GM18951 (cell line): ENCODE measurements around the gene PGM5.

ENCODE experiments used
- POLR2A ChIP-seq: IDR thresholded peaks from 4 replicates; pipeline ENCODE4 v1.6.1; 2011; ENCODE audit warnings: mild to moderate bottlenecking; ENCODE audit not compliant: insufficient read length, insufficient read depth; ENCODE audit errors: extremely low read depth
- in situ Hi-C: fragments of 300-500 bp; cut with MboI; formaldehyde crosslinking; loops from one replicate; pipeline ENCODE4 v1.12.0; 2022; ENCODE audit warnings: low sequenced_read_pairs, mixed read lengths, inconsistent platforms; ENCODE audit not compliant: unreplicated experiment

The PGM5 gene

GRCh38 chr9:68540712-68541535, 184.5 kb downstream of the PGM5 start, which contains the start of gene TMEM252:
Gene TMEM252, minus strand, starts transcription at chr9:68540883. Its CDS starts 69 bp downstream, at chr9:68540814.
- in situ Hi-C loops, result no loop called here
- no peak for TF ChIP-seq POLR2A

GRCh38 chr9:68541568-68541967, 185.2 kb downstream of the PGM5 start:
- in situ Hi-C loops, result no loop called here
- TF ChIP-seq POLR2A, result no peak

- no peak for TF ChIP-seq POLR2A
- in situ Hi-C loops, result no loop called here
Measured at GRCh38 chr9:68545033-68545705, 188.8 kb downstream of the PGM5 start.

GRCh38 chr9:68546596-68547390, 190.4 kb downstream of the PGM5 start:
- TF ChIP-seq POLR2A, result no peak
- in situ Hi-C loops, result no loop called here

GRCh38 chr9:68547417-68547816, 191.0 kb downstream of the PGM5 start:
- in situ Hi-C loops, result no loop called here
- no peak for TF ChIP-seq POLR2A

GRCh38 chr9:68548241-68548640, 191.8 kb downstream of the PGM5 start:
- TF ChIP-seq POLR2A, result no peak
- in situ Hi-C loops, result no loop called here

GRCh38 chr9:68551191-68551590, 194.8 kb downstream of the PGM5 start:
- no peak for TF ChIP-seq POLR2A
- in situ Hi-C loops, result loop anchor here (25.0 kb wide), 1 partner anchor 189 kb away; the partner anchor contains the start of gene PGM5

- TF ChIP-seq POLR2A, result no peak
- in situ Hi-C loops, result loop anchor here (25.0 kb wide), 1 partner anchor 191 kb away; the partner anchor contains the start of gene PGM5
Measured at GRCh38 chr9:68552700-68553476, 196.5 kb downstream of the PGM5 start.

- no peak for TF ChIP-seq POLR2A
- in situ Hi-C loops, result loop anchor here (25.0 kb wide), 1 partner anchor 193 kb away; the partner anchor contains the start of gene PGM5
Measured at GRCh38 chr9:68555437-68556150, 199.2 kb downstream of the PGM5 start.

GRCh38 chr9:68558545-68558944, 202.1 kb downstream of the PGM5 start:
- in situ Hi-C loops, result loop anchor here (25.0 kb wide), 1 partner anchor 196 kb away; the partner anchor contains the start of gene PGM5
- no peak for TF ChIP-seq POLR2A

- in situ Hi-C loops, result loop anchor here (25.0 kb wide), 1 partner anchor 198 kb away; the partner anchor contains the start of gene PGM5
- TF ChIP-seq POLR2A, result no peak
Measured at GRCh38 chr9:68560071-68560844, 203.8 kb downstream of the PGM5 start.
